Spleen (tissue), 7 donors: ENCODE measurements around the gene PAM.

Experiments used
- CTCF ChIP-seq, 11 experiments: fragments of 200-600 bp in 7 of 11; fragments of 450-650 bp in 4 of 11; sonication (generic) in 4 of 11; IDR thresholded peaks in 8 of 11; conservative IDR thresholded peaks in 3 of 11; 1 replicate in 7 of 11; 2 replicates in 4 of 11; pipeline versions ENCODE4 v1.4.0 to v1.8.0; 2016 to 2021; ENCODE audit warnings: antibody characterized with exemption in 11 of 11, inconsistent platforms in 4 of 11, mild to moderate bottlenecking in 1 of 11
- POLR2A ChIP-seq, 3 donors: fragments of 450-650 bp; IDR thresholded peaks; one replicate each; pipeline ENCODE4 v1.5.1; 2017; ENCODE audit warnings: antibody characterized with exemption in 3 of 3, mild to moderate bottlenecking in 1 of 3
- POLR2AphosphoS5 ChIP-seq, 3 donors: sonication (generic); formaldehyde crosslinking; IDR thresholded peaks; one replicate each; pipeline ENCODE4 v1.5.1; 2017; ENCODE audit warnings: antibody characterized with exemption in 3 of 3
- donor health status: DM: no; HTN: no; CAD: no; lungs with moderate emphysema.
- donor health status: DM: no; HTN: no; CAD: no.
- donor health status: DM: no; HTN: no; CAD: no.

DNA sequence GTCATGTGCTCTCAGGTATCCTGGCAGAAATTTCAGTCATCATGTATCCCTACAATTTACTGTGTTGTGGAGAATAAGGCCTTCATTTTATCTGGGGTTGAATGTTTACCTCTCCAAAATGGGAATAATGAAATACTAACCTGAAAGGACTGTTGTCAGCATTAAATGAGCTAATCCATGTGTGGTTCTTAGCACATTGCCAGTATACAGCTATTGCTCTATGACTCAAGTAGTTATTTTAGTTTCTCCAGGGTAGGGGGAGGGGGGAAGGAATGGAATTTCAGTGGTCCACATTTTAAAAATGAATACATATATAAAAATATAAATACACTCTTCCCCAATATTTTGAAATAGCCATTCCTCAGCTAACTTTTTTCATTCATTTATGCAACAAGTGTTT, 3.5 kb downstream of the PAM start:
- no peak for TF ChIP-seq POLR2AphosphoS5 (IDR thresholded peaks at IDR 0.05)
- no peak for TF ChIP-seq CTCF (IDR thresholded peaks at IDR 0.05 in 8 of 11, conservative IDR thresholded peaks at IDR 0.05 in 3 of 11)
- TF ChIP-seq POLR2A (IDR thresholded peaks at IDR 0.05) = no peak
